GM12864 (cell line): ENCODE measurements around the gene TENT4B.

Source experiments
- DNase-seq: peaks from one replicate; pipeline ENCODE4 v3.0.0-alpha.2; 2011; ENCODE audit warnings: low read depth
- H3K4me3 ChIP-seq: 2 replicates; pipeline ENCODE4 v1.5.1; 2011; ENCODE audit warnings: mild to moderate bottlenecking, low read depth, low read length, control low read depth
- TF ChIP-seq, protein P1 (sequence below): IDR thresholded peaks from 2 replicates; pipeline ENCODE4 v1.5.1; 2011; ENCODE audit warnings: low read depth, mild to moderate bottlenecking, moderate library complexity, low read length, control low read depth, inconsistent platforms; ENCODE audit errors: missing control alignments

TENT4B gene

DNA sequence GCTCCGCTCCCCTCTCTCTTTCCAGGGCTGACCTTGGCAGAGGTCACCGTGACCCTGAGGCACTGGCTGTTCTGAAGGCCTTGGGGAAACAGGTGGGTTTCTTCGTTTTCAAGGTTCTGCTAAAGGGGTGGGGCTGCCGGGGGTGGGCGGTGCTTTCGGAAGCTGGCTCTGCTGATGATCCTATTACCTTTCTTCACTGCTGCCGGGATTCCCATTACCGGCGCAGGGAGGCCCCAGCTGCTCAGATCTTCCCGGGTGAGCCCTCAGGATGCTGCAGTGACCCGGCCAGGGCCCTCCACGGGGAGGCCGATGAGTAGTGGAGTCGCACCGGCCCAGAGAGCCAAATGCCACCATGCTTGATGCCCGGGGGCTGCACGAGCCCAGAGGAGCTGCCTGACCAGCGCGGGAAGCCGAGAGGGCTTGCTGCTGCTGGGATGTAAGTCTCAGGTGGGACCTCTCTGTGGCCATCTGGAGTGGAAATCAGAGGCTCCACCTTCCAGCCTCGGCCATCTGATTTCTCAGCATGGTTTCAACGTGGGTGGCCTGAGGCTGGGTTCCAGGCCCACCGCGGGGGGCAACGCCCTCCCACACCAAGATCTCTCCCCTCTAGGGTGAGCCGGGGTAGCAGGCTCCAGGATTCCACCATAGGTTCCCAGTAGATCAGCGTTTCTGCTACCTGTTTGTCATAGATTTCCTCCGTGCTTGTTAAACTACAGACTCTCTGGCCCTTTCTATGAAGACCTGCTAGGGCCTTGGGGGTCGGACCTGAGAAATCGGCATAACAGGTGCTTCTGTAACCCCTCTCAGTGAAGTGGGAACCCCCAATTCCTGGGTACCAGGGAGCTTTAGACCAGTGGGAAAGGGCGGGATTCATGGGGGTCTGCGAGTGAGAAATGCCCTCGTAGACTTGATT, 91.7 kb downstream of the TENT4B start:
- TF ChIP-seq, protein P1, sequence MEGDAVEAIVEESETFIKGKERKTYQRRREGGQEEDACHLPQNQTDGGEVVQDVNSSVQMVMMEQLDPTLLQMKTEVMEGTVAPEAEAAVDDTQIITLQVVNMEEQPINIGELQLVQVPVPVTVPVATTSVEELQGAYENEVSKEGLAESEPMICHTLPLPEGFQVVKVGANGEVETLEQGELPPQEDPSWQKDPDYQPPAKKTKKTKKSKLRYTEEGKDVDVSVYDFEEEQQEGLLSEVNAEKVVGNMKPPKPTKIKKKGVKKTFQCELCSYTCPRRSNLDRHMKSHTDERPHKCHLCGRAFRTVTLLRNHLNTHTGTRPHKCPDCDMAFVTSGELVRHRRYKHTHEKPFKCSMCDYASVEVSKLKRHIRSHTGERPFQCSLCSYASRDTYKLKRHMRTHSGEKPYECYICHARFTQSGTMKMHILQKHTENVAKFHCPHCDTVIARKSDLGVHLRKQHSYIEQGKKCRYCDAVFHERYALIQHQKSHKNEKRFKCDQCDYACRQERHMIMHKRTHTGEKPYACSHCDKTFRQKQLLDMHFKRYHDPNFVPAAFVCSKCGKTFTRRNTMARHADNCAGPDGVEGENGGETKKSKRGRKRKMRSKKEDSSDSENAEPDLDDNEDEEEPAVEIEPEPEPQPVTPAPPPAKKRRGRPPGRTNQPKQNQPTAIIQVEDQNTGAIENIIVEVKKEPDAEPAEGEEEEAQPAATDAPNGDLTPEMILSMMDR: no peak
- no peak for DNase-seq
- H3K4me3 ChIP-seq: no peak overlapping the region; the same call in 1 of the 2 replicates

DNA sequence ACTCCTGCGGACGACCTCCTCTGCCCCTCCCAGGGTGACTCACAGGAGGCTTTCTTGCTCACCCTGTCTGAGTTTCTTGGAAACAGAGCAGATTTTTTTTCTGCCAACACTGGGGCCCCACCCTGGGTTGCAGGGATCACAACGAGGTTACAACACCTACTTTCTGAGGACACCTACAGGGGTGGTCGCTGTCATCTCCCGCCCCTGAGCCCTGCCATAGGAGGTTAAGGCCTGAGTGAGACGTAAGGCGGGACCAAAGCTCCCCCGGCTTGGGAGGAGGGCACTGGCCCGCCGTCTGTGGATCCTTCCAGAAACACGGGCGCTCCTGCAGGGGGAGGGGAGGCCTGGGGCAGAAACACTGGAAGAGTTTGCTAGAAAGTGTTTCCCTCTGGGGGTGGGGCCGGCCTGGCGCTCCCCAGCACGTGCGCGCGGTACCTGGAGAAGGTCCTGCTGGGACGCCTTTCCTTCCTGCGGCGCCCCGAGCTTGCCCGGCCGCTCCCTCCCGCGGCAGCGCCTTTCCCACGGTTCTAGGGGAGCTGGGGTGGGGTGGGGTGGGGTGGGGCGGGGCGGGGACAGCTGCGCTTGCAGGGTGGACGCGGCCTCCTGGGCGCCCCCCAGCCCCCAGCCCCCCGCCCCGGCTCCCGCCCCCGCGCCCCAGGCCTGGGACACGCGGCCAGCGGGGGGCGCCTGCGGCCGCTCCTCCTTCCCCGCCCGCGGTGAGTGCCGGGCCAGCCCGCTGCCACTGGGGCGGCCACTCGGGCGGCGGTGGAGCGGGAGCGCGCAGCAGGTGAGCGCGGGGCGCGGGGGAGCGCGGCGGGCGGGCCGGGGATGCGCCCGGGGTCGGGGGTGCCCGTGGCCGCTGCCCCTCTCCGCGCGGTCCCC, 92.6 kb downstream of the TENT4B start:
- TF ChIP-seq, protein P1: peak; percentile 18
- DNase-seq: no peak
- H3K4me3 ChIP-seq: peak overlapping the region; percentile 58

DNA sequence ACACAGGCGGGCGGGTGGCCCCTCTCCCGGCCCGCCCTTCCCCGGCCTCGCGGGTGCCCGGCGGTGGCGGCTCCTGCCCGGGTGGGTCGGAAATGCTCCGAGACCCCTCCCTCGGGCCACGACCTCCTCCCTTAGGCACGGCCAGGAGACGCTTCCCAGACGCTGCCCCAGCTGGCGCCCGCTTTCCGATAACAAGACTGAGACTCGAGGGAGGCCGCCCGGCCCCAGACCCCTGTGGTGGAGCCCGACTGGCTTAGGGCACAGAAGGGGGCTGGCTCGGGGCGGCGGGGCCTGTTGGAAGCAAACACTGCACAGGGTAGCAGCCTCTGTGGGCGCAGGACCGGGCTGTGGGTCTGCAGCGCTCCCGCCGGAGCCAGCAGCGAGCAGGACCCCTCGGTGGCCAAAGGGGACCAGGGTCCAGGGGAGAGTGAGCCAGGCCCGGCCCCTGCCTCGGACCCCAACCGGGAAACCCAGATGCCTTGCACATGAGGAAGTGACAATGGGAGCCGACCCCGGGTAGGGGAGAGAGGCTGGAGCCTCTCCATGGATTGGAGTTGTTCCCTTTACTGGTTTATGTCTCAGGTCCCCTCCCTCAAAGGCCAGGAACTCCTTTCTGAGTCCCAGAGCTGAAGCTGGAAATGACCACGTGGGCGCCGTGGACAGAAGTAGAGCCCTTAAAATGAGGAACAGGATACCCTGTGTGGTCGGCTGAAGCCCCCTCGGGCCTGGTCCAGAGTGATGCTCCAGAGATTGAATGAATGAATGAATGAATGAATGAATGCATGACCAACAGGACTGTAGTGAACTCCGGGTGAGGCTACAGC, 93.4 kb downstream of the TENT4B start:
- H3K4me3 ChIP-seq: peak overlapping the region; percentile 58
- TF ChIP-seq, protein P1: no peak
- DNase-seq: no peak

DNA sequence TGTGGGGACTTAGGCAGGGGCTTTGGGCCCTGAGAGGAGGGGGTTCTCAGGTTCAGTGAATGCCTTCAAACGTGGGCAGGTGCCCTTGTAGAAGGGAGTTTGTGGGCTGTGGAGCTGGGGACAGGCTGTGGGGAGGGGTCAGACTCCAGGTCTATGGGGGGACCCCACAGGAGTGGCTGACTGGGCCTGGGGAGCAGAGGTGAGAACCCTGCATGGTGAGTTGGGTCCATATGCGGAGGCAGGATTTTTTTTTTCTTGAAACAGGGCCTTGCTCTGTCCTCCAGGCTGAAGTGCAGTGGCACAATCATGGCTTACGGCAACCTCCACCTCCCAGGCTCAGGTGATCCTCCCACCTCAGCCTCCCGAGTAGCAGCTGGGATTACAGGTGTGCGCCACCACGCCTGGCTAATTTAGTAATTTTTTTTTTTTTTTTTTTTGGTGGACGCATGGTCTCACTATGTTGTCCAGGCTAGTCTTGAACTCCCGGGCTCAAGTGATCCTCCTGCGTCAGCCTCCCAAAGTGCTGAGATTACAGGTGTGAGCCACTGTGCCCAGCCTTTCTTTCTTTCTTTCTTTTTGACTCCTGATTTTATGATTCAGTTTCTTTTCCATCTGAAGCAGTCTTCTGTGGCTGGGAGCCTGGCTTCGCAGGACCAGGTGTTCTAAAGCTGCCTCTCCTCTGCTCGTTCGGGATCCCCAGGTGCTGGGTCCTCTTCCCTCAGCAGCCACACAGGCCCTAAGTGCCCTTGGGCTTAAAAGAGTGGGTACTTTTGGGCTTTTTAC, 94.2 kb downstream of the TENT4B start:
- no peak overlapping the region for H3K4me3 ChIP-seq
- TF ChIP-seq, protein P1: no peak
- no peak for DNase-seq

DNA sequence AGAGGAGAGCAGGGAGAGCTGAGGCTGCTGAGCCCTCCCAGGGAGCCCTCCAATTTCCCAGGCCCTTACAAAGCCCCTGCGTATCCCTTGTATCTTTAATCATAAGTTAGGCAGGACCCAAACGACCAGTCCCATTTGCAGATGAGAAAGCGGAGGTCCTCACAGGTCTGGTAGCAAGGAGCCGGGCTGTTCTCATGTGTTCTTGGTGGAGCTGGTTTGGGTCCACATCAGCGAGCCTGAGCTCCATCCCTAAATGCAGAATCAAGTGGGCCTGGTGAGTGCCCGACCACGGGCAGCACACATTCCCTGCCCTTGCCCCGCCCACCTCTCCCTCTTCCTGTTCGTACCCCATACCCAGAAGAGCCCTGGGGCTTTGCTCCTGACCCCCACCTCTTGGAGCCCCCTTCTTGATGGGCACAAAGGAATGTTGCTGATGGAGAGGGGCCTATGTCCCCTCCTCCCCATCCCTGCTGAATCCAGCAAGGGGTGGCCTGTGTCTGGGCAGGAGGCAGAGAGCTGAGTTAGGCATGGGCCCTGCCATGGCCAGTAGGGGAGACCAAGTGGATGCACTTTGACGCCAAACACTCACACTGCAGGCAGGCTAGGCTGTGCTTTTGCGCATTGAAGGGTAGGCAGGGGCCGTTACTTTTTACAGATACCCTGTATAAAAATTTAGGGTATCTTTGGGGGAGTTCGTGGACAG, 95.0 kb downstream of the TENT4B start:
- TF ChIP-seq, protein P1: no peak
- no peak overlapping the region for H3K4me3 ChIP-seq

More for the DNA sequence above, 95.0 kb downstream of the TENT4B start:
- no peak for DNase-seq
